Measurements from ENCODE around the gene FAM171A1.

FAM171A1 gene

DNA sequence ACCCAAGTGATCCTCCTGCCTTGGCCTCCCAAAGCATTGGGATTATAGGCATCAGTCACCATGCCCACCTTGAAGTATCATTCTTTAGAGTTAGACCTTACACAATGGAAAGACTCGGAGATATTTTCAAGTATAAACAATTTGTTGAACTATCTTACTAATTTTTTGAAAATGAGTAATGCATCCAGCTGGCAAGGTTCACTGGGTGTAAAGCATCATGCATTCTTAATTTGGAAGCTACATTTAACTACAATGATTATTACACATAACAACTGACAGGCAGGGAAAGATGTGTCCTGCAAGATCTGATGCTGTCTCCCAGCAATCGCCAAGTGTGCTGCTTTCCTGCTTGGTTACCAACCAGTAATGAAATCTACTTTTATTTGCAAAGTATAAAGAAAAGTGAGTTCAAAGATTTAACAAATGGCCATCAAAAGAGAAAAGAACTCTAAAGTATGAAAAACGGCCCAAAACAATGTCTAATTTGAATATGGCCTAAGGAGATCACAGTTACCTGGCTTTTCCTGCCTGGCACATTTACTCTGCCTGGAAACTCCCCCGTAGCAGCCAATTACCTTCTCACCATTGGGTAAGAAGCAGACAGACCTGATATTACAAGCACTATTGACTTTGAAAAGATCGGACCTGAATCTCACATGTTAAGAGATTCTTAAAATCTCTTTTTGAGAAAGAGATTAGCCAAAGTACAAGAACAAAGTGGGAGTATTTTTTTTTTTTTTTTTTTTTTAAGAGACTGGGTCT lies 143.3 kb downstream of the FAM171A1 start:
- FAIRE-seq (no peak), DNase-seq (ENCODE audit: insufficient read length, low spot score) (no peak)
- no peak for TF ChIP-seq POU2F2 (IDR thresholded peaks at IDR 0.05; ENCODE audit: low read depth, low read length)
- TF ChIP-seq POLR2A (IDR thresholded peaks at IDR 0.05; ENCODE audit: low read depth, low read length): no peak
- TF ChIP-seq TAF1 (IDR thresholded peaks at IDR 0.05; ENCODE audit: low read depth, low read length): no peak
- TF ChIP-seq SPI1 (IDR thresholded peaks at IDR 0.05; ENCODE audit: low read depth, low read length): no peak
- TF ChIP-seq POLR2AphosphoS5 (IDR thresholded peaks at IDR 0.05; ENCODE audit: low read depth, low read length): no peak
- TF ChIP-seq PAX5 (IDR thresholded peaks at IDR 0.05; ENCODE audit: insufficient read depth, low read length, severe bottlenecking): no peak

DNA sequence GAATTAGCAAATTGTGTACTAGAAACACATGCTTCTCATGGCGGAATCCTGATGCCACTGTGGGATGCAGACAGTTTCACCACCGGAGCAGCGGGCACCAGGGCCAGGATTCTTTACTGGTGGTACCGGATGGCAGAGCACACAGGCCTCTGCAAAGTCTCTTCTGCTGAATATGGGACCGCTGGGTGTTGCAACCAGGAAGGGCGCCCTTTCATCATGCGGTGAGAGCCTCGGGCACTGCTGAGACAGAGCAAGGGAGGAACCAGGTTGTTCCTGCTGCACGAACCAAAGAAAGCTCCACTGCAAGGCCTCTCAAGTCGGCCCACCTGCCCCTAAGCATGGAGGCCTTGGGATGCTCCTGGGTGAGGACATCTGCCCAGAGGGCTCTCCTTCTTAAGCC lies 145.6 kb downstream of the FAM171A1 start:
- FAIRE-seq (no peak), DNase-seq (ENCODE audit: insufficient read length, low spot score) (no peak)
- TF ChIP-seq POLR2A (IDR thresholded peaks at IDR 0.05; ENCODE audit: low read depth, low read length) (no peak), SPI1 (IDR thresholded peaks at IDR 0.05; ENCODE audit: low read depth, low read length) (no peak), POU2F2 (IDR thresholded peaks at IDR 0.05; ENCODE audit: low read depth, low read length) (no peak), PAX5 (IDR thresholded peaks at IDR 0.05; ENCODE audit: insufficient read depth, low read length, severe bottlenecking) (no peak), TAF1 (IDR thresholded peaks at IDR 0.05; ENCODE audit: low read depth, low read length) (no peak), POLR2AphosphoS5 (IDR thresholded peaks at IDR 0.05; ENCODE audit: low read depth, low read length) (no peak)

DNA sequence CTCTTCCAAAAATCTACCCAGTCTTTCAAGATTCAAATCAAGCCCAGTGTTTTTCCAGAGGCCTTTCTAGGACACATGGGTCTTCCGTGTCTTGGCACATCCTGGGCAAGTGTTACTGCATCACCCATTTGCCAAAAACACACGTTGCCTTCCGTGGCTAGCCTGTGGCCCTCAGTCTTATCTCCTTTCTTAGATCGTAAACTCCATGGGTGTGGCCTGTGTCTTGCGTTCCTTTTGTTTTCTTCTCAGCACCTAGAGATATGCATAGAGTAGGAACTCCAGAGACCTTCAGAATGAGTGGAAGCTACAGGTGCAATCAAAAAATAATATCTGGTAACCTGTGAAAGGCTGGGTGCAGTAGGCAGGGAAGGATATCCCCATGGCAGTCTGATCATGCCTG lies 146.1 kb downstream of the FAM171A1 start:
- no peak for FAIRE-seq
- no peak for DNase-seq (ENCODE audit: insufficient read length, low spot score)
- no peak for TF ChIP-seq TAF1 (IDR thresholded peaks at IDR 0.05; ENCODE audit: low read depth, low read length)
- no peak for TF ChIP-seq POLR2AphosphoS5 (IDR thresholded peaks at IDR 0.05; ENCODE audit: low read depth, low read length)
- no peak for TF ChIP-seq SPI1 (IDR thresholded peaks at IDR 0.05; ENCODE audit: low read depth, low read length)
- TF ChIP-seq POLR2A (IDR thresholded peaks at IDR 0.05; ENCODE audit: low read depth, low read length): no peak
- no peak for TF ChIP-seq PAX5 (IDR thresholded peaks at IDR 0.05; ENCODE audit: insufficient read depth, low read length, severe bottlenecking)

DNA sequence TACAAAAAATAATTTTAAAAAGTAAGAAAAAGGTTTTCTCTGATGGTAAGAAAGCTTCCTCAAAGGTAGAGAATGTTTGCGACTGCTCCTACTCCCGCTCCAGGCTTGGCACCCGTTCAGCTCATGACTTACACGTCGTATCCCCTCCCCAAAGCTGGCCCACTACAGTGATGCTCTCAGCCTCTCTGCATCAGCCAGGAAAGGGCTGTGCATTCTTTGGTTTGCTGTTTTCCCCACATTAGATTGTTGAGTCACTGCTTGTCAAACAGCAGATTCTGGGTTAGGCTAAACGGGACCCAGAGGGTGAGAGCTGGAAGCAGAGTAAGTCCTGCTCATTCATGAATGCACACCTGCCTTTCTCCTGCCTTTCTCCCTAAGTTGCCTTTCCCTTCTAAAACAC lies 147.9 kb downstream of the FAM171A1 start:
- no peak for DNase-seq (ENCODE audit: insufficient read length, low spot score)
- TF ChIP-seq TAF1 (IDR thresholded peaks at IDR 0.05; ENCODE audit: low read depth, low read length) (no peak), PAX5 (IDR thresholded peaks at IDR 0.05; ENCODE audit: insufficient read depth, low read length, severe bottlenecking) (no peak), POLR2AphosphoS5 (IDR thresholded peaks at IDR 0.05; ENCODE audit: low read depth, low read length) (no peak), SPI1 (IDR thresholded peaks at IDR 0.05; ENCODE audit: low read depth, low read length) (no peak), POU2F2 (IDR thresholded peaks at IDR 0.05; ENCODE audit: low read depth, low read length) (no peak), POLR2A (IDR thresholded peaks at IDR 0.05; ENCODE audit: low read depth, low read length) (no peak)
- no peak for FAIRE-seq

DNA sequence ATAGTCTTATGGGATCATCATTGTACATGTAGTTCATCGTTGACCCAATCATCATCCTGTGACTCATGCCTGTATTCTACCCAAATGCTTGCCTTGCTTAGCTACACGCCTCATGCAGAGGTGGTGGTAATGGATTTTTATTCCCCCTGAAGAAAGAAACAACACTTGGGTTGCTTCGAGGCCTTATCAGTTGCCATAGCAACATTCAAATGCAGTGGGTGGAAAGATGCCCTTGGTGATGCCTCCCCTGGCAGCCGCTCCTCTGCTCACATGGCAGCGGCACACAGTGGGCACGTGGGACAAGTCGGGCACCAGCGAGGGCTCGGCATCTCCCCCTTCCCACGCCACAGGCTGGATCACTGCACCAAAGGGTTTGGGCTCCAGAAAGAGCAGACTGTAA lies 148.6 kb downstream of the FAM171A1 start:
- FAIRE-seq: no peak

GRCh38 chr10:15220445-15220844 lies 150.6 kb downstream of the FAM171A1 start:
- TF ChIP-seq TAF1 (IDR thresholded peaks at IDR 0.05; ENCODE audit: low read depth, low read length) (no peak), POLR2AphosphoS5 (IDR thresholded peaks at IDR 0.05; ENCODE audit: low read depth, low read length) (no peak), POLR2A (IDR thresholded peaks at IDR 0.05; ENCODE audit: low read depth, low read length) (no peak)
- DNase-seq (ENCODE audit: insufficient read length, low spot score) (no peak), FAIRE-seq (no peak)

More for the DNA sequence above, 148.6 kb downstream of the FAM171A1 start:
- no peak for TF ChIP-seq POU2F2 (IDR thresholded peaks at IDR 0.05; ENCODE audit: low read depth, low read length)
- TF ChIP-seq PAX5 (IDR thresholded peaks at IDR 0.05; ENCODE audit: insufficient read depth, low read length, severe bottlenecking): no peak
- TF ChIP-seq SPI1 (IDR thresholded peaks at IDR 0.05; ENCODE audit: low read depth, low read length): no peak
- TF ChIP-seq POLR2A (IDR thresholded peaks at IDR 0.05; ENCODE audit: low read depth, low read length): no peak
- TF ChIP-seq TAF1 (IDR thresholded peaks at IDR 0.05; ENCODE audit: low read depth, low read length): no peak
- no peak for TF ChIP-seq POLR2AphosphoS5 (IDR thresholded peaks at IDR 0.05; ENCODE audit: low read depth, low read length)
- no peak for DNase-seq (ENCODE audit: insufficient read length, low spot score)

GRCh38 chr10:15216700-15217099 lies 154.4 kb downstream of the FAM171A1 start:
- TF ChIP-seq POU2F2 (IDR thresholded peaks at IDR 0.05; ENCODE audit: low read depth, low read length) (no peak), TAF1 (IDR thresholded peaks at IDR 0.05; ENCODE audit: low read depth, low read length) (no peak), POLR2A (IDR thresholded peaks at IDR 0.05; ENCODE audit: low read depth, low read length) (no peak)
- FAIRE-seq: no peak

GRCh38 chr10:15214237-15214636 lies 156.9 kb downstream of the FAM171A1 start:
- FAIRE-seq (no peak), DNase-seq (ENCODE audit: insufficient read length, low spot score) (no peak)
- TF ChIP-seq PAX5 (IDR thresholded peaks at IDR 0.05; ENCODE audit: insufficient read depth, low read length, severe bottlenecking): no peak
- no peak for TF ChIP-seq POLR2AphosphoS5 (IDR thresholded peaks at IDR 0.05; ENCODE audit: low read depth, low read length)
- no peak for TF ChIP-seq POLR2A (IDR thresholded peaks at IDR 0.05; ENCODE audit: low read depth, low read length)
- TF ChIP-seq SPI1 (IDR thresholded peaks at IDR 0.05; ENCODE audit: low read depth, low read length): no peak
- TF ChIP-seq POU2F2 (IDR thresholded peaks at IDR 0.05; ENCODE audit: low read depth, low read length): no peak
- TF ChIP-seq TAF1 (IDR thresholded peaks at IDR 0.05; ENCODE audit: low read depth, low read length): no peak

More at GRCh38 chr10:15216700-15217099, 154.4 kb downstream of the FAM171A1 start:
- DNase-seq (ENCODE audit: insufficient read length, low spot score): no peak

DNA sequence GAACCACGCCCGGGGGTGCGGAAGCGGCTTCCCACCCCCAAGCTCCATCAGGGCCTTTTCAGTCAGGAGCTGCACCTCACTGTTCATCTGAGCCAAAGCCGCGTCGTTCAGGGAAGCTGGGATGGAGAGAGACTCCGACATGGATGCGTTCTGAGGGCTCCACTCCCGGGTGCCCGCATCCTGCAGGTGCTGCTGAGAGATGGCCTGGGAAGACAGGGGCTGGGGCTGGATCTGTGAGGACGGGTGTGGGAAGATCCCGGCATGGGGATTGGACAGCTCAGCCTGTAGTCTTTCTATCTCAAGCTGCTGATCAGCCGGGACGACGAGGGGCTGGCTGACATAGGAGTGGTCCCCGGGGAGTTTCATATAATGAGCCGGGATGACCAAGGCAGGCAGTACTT lies 157.6 kb downstream of the FAM171A1 start:
- DNase-seq (ENCODE audit: insufficient read length, low spot score) (no peak), FAIRE-seq (no peak)
- TF ChIP-seq TAF1 (IDR thresholded peaks at IDR 0.05; ENCODE audit: low read depth, low read length): no peak
- TF ChIP-seq SPI1 (IDR thresholded peaks at IDR 0.05; ENCODE audit: low read depth, low read length): no peak
- no peak for TF ChIP-seq PAX5 (IDR thresholded peaks at IDR 0.05; ENCODE audit: insufficient read depth, low read length, severe bottlenecking)
- TF ChIP-seq POLR2A (IDR thresholded peaks at IDR 0.05; ENCODE audit: low read depth, low read length): no peak
- TF ChIP-seq POU2F2 (IDR thresholded peaks at IDR 0.05; ENCODE audit: low read depth, low read length): no peak
- no peak for TF ChIP-seq POLR2AphosphoS5 (IDR thresholded peaks at IDR 0.05; ENCODE audit: low read depth, low read length)

- FAIRE-seq (no peak), DNase-seq (ENCODE audit: insufficient read length, low spot score) (no peak)
- no peak for TF ChIP-seq PAX5 (IDR thresholded peaks at IDR 0.05; ENCODE audit: insufficient read depth, low read length, severe bottlenecking)
- TF ChIP-seq POLR2AphosphoS5 (IDR thresholded peaks at IDR 0.05; ENCODE audit: low read depth, low read length): no peak
- no peak for TF ChIP-seq POU2F2 (IDR thresholded peaks at IDR 0.05; ENCODE audit: low read depth, low read length)
- TF ChIP-seq POLR2A (IDR thresholded peaks at IDR 0.05; ENCODE audit: low read depth, low read length): no peak
- TF ChIP-seq TAF1 (IDR thresholded peaks at IDR 0.05; ENCODE audit: low read depth, low read length): no peak
- no peak for TF ChIP-seq SPI1 (IDR thresholded peaks at IDR 0.05; ENCODE audit: low read depth, low read length)
Observed at GRCh38 chr10:15211464-15211979, 159.6 kb downstream of the FAM171A1 start.

Data from GM12891 (cell line).